Esophagus squamous epithelium (tissue), 5 donors: ENCODE data around the gene KAT6B. TPM values are rescaled to one million over a fixed set of nuclear protein-coding genes. Genes with fewer than 3 reads are reported as not detected.

ENCODE experiments used
- DNase-seq: peaks from one replicate; lab custom pipeline; 2025; lab: John Stamatoyannopoulos, UW
- H3K27ac ChIP-seq, 4 donors: fragments of 200-600 bp; sonication (generic); one replicate each; pipeline ENCODE4 v1.5.1; 2016 to 2019; ENCODE audit warnings: mild to moderate bottlenecking in 1 of 4
- H3K27me3 ChIP-seq, 4 donors: fragments of 200-600 bp; sonication (generic); 1 replicate in 3 of 4; 2 replicates in 1 of 4; pipeline versions ENCODE4 v1.5.1 to v1.6.0; 2017 to 2021; ENCODE audit warnings: antibody characterized with exemption in 1 of 4
- H3K36me3 ChIP-seq, 3 donors: fragments of 200-600 bp; sonication (generic); one replicate each; pipeline ENCODE4 v1.5.1; 2016 to 2019
- H3K4me1 ChIP-seq, 3 donors: fragments of 200-600 bp; sonication (generic); one replicate each; pipeline ENCODE4 v1.5.1; 2017 to 2019
- H3K4me3 ChIP-seq, 4 donors: fragments of 200-600 bp; sonication (generic); 1 replicate in 3 of 4; 2 replicates in 1 of 4; pipeline ENCODE4 v1.5.1; 2016 to 2019; ENCODE audit warnings: mild to moderate bottlenecking in 2 of 4, moderate library complexity in 1 of 4
- H3K9me3 ChIP-seq, 3 donors: fragments of 200-600 bp; sonication (generic); one replicate each; pipeline ENCODE4 v1.5.1; 2016 to 2019
- CTCF ChIP-seq, 6 experiments: fragments of 450-650 bp in 4 of 6; fragments of 200-600 bp in 2 of 6; sonication (generic) in 2 of 6; IDR thresholded peaks; one replicate each; pipeline ENCODE4 v1.5.1; 2016 to 2019; ENCODE audit warnings: antibody characterized with exemption in 6 of 6, mild to moderate bottlenecking in 4 of 6, moderate library complexity in 4 of 6
- POLR2A ChIP-seq, 4 donors: fragments of 450-650 bp; IDR thresholded peaks; one replicate each; pipeline ENCODE4 v1.6.1; 2017; ENCODE audit warnings: antibody characterized with exemption in 4 of 4, mild to moderate bottlenecking in 4 of 4, moderate library complexity in 3 of 4
- WGBS, 2 donors: methylation state at CpG; one replicate each; pipeline ENCODE4 v1.1.5; 2018; 5-methylcytosine and 5-hydroxymethylcytosine counted together
- intact Hi-C: fragments of 100-400 bp; cut with DNase I; formaldehyde crosslinking; loops from one replicate; pipeline ENCODE4 v1.15.0; 2022
- total RNA-seq, 4 donors: library from RNA; depleted of rRNA; stranded (reverse); fragments of >200 nt; gene quantifications; one replicate each; pipeline ENCODE4 v1.1.0, GENCODE V29; 2016
- donor health status: DM: yes; HTN: yes; CAD: no.

KAT6B gene
- total RNA-seq, 4 donors from 2014 or later: 13.1 to 48.8 (median 22.4) TPM

GRCh38 chr10:75073442-75073841, 247.0 kb downstream of the KAT6B start:
- Histone ChIP-seq H3K27ac (no peak overlapping the region), H3K4me3 (no peak overlapping the region), H3K27me3 (peaks cover 0 to 30% (median 0%) of the 10 kb centered on the region in 4 donors), H3K4me1 (peaks cover 0 to 6% (median 0%) of the 10 kb centered on the region in 3 donors), H3K36me3 (no peaks in the 10 kb centered on the region), H3K9me3 (no peaks in the 10 kb centered on the region)
- TF ChIP-seq POLR2A (IDR thresholded peaks at IDR 0.05): no peak
- TF ChIP-seq CTCF (IDR thresholded peaks at IDR 0.05): no peak
- no peak for DNase-seq
- intact Hi-C loops: no loop called here
- WGBS, 2 donors: 89 to 94% methylated on average over 6 to 10 of the region's 17 CpGs

- intact Hi-C loops: no loop called here
- no peak for DNase-seq
- H3K4me1 ChIP-seq: peaks cover 0 to 11% (median 0%) of the 10 kb centered on the region in 3 donors
- no peak for TF ChIP-seq CTCF (IDR thresholded peaks at IDR 0.05)
- TF ChIP-seq POLR2A (IDR thresholded peaks at IDR 0.05): no peak
- H3K27me3 ChIP-seq: peaks cover 0 to 33% (median 0%) of the 10 kb centered on the region in 4 donors
- no peaks in the 10 kb centered on the region for H3K9me3 ChIP-seq
- H3K27ac ChIP-seq: no peak overlapping the region
- H3K4me3 ChIP-seq: no peak overlapping the region
- 65 to 88% methylated on average over 2 of the region's 2 CpGs for WGBS, 2 donors
- H3K36me3 ChIP-seq: no peaks in the 10 kb centered on the region
Measured at GRCh38 chr10:75074711-75075445, 248.5 kb downstream of the KAT6B start.

- Histone ChIP-seq H3K9me3 (no peaks in the 10 kb centered on the region), H3K27ac (no peak overlapping the region), H3K4me1 (peaks cover 0 to 6% (median 0%) of the 10 kb centered on the region in 3 donors), H3K4me3 (no peak overlapping the region), H3K27me3 (peaks cover 0 to 32% (median 0%) of the 10 kb centered on the region in 4 donors), H3K36me3 (no peaks in the 10 kb centered on the region)
- no peak for DNase-seq
- TF ChIP-seq CTCF (IDR thresholded peaks at IDR 0.05): no peak
- TF ChIP-seq POLR2A (IDR thresholded peaks at IDR 0.05): no peak
- 85 to 89% methylated on average over 3 to 4 of the region's 6 CpGs for WGBS, 2 donors
- intact Hi-C loops: no loop called here
Measured at GRCh38 chr10:75076348-75076747, 249.9 kb downstream of the KAT6B start.

- peaks cover 0 to 19% (median 0%) of the 10 kb centered on the region in 3 donors for H3K4me1 ChIP-seq
- no peaks in the 10 kb centered on the region for H3K36me3 ChIP-seq
- whole genome bisulfite sequencing, 2 donors: 61 to 77% methylated on average over 5 to 9 of the region's 9 CpGs
- no peak overlapping the region for H3K27ac ChIP-seq
- TF ChIP-seq CTCF (IDR thresholded peaks at IDR 0.05): no peak
- TF ChIP-seq POLR2A (IDR thresholded peaks at IDR 0.05): no peak
- no peaks in the 10 kb centered on the region for H3K9me3 ChIP-seq
- H3K27me3 ChIP-seq: peaks cover 0 to 44% (median 0%) of the 10 kb centered on the region in 4 donors
- no peak overlapping the region for H3K4me3 ChIP-seq
- no peak for DNase-seq
- intact Hi-C loops: no loop called here
Measured at GRCh38 chr10:75079436-75080083, 253.2 kb downstream of the KAT6B start.

- 81 to 94% methylated on average over 4 of the region's 4 CpGs for WGBS, 2 donors
- H3K27me3 ChIP-seq: peaks cover 0 to 45% (median 0%) of the 10 kb centered on the region in 4 donors
Measured at GRCh38 chr10:75080554-75080953, 254.2 kb downstream of the KAT6B start.

More at GRCh38 chr10:75080554-75080953, 254.2 kb downstream of the KAT6B start:
- no peak overlapping the region for H3K27ac ChIP-seq
- no peaks in the 10 kb centered on the region for H3K36me3 ChIP-seq
- TF ChIP-seq CTCF (IDR thresholded peaks at IDR 0.05): no peak
- no peak for TF ChIP-seq POLR2A (IDR thresholded peaks at IDR 0.05)
- no peaks in the 10 kb centered on the region for H3K9me3 ChIP-seq
- H3K4me1 ChIP-seq: peaks cover 0 to 19% (median 0%) of the 10 kb centered on the region in 3 donors
- DNase-seq: no peak
- no peak overlapping the region for H3K4me3 ChIP-seq
- intact Hi-C loops: no loop called here
